PC-9 (cell line): Measurements from ENCODE around the gene DDX55. TPM values are rescaled to one million over a fixed set of nuclear protein-coding genes. Genes with fewer than 3 reads are reported as not detected.

Source experiments
- BruUV-seq: library from RNA; stranded (reverse); fragments of 400-500 nt; replicated peaks from 2 replicates; lab custom pipeline; 2021; lab: Mats Ljungman, UMichigan
- CTCF ChIA-PET: fragments of 300-600 bp; sonication (Branson Sonifier 250); formaldehyde crosslinking; loops from one replicate; lab custom pipeline; 2022; ENCODE audit warnings: antibody characterized with exemption; lab: Charles Lee
- POLR2A ChIA-PET: fragments of 300-600 bp; sonication (Branson Sonifier 250); formaldehyde crosslinking; loops from one replicate; lab custom pipeline; 2022; ENCODE audit warnings: antibody characterized with exemption; ENCODE audit not compliant: unreplicated experiment; lab: Charles Lee
- DNase-seq, 2 experiments: peaks; one replicate each; pipeline versions ENCODE4 v3.0.0 to v3.0.0-alpha.2; 2015 to 2022; ENCODE audit warnings: mixed read lengths in 1 of 2
- H2AFZ ChIP-seq: fragments of 200-600 bp; sonication (generic); 2 replicates; pipeline ENCODE4 v1.8.1; 2017; ENCODE audit warnings: antibody characterized with exemption
- H3F3A ChIP-seq: fragments of 200-600 bp; sonication (generic); 2 replicates; pipeline ENCODE4 v1.8.1; 2017; ENCODE audit warnings: antibody characterized with exemption, mild to moderate bottlenecking, low read depth; ENCODE audit not compliant: insufficient read depth
- H3K27ac ChIP-seq: fragments of 200-600 bp; sonication (generic); 2 replicates; pipeline ENCODE4 v1.6.1; 2016; ENCODE audit warnings: mixed run types
- H3K27me3 ChIP-seq: fragments of 200-600 bp; sonication (generic); 2 replicates; pipeline ENCODE4 v1.6.1; 2016; ENCODE audit warnings: low read depth, mixed run types; ENCODE audit not compliant: insufficient read depth
- H3K36me3 ChIP-seq: fragments of 200-600 bp; sonication (generic); 2 replicates; pipeline ENCODE4 v1.6.1; 2016; ENCODE audit warnings: low read depth, mixed run types
- H3K4me1 ChIP-seq: fragments of 200-600 bp; sonication (generic); replicated peaks from 2 replicates; pipeline ENCODE4 v1.6.1; 2016; ENCODE audit warnings: mixed run types; ENCODE audit not compliant: insufficient read depth
- H3K4me2 ChIP-seq: fragments of 200-600 bp; sonication (generic); 2 replicates; pipeline ENCODE4 v1.6.1; 2017; ENCODE audit warnings: mixed run types
- H3K4me3 ChIP-seq: fragments of 200-600 bp; sonication (generic); 2 replicates; pipeline ENCODE4 v1.6.1; 2016; ENCODE audit warnings: mixed run types
- H3K79me2 ChIP-seq: fragments of 200-600 bp; sonication (generic); 2 replicates; pipeline ENCODE4 v1.6.1; 2017; ENCODE audit warnings: low read depth, mixed run types
- H3K9me2 ChIP-seq: fragments of 200-600 bp; sonication (generic); 2 replicates; pipeline ENCODE4 v1.8.1; 2017; ENCODE audit warnings: mild to moderate bottlenecking; ENCODE audit not compliant: insufficient read depth
- H3K9me3 ChIP-seq: fragments of 200-600 bp; sonication (generic); 2 replicates; pipeline ENCODE4 v1.8.1; 2016; ENCODE audit warnings: low read depth; ENCODE audit not compliant: insufficient read depth
- H4K20me1 ChIP-seq: fragments of 200-600 bp; sonication (generic); 2 replicates; pipeline ENCODE4 v1.8.1; 2017; ENCODE audit not compliant: insufficient read depth
- EZH2 ChIP-seq: fragments of 200-600 bp; sonication (generic); IDR thresholded peaks from 2 replicates; pipeline ENCODE4 v1.8.0; 2017; ENCODE audit warnings: antibody characterized with exemption, low read depth
- intact Hi-C: fragments of 100-400 bp; cut with micrococcal nuclease; formaldehyde crosslinking; loops from one replicate; pipeline ENCODE4 v1.10.0; 2022; ENCODE audit not compliant: unreplicated experiment
- total RNA-seq: library from RNA; stranded (reverse); gene quantifications from 2 replicates; pipeline ENCODE4 v1.2.3, GENCODE V29; 2021
- TF ChIP-seq, protein P1 (sequence below): fragments of 200-600 bp; sonication (generic); conservative IDR thresholded peaks from 2 replicates; pipeline ENCODE4 v1.6.1; 2017; ENCODE audit warnings: mixed run types, antibody characterized with exemption, mild to moderate bottlenecking, moderate library complexity

Gene DDX55
- total RNA-seq, 1 experiment from 2014 or later: 17.5 TPM

GRCh38 chr12:123559468-123559867 lies 42.4 kb upstream of the DDX55 start:
- no peak for DNase-seq
- CTCF ChIA-PET: no interaction called here
- H3K9me3 ChIP-seq: no peaks in the 10 kb centered on the region
- no peak overlapping the region for H3K4me2 ChIP-seq
- TF ChIP-seq, protein P1, sequence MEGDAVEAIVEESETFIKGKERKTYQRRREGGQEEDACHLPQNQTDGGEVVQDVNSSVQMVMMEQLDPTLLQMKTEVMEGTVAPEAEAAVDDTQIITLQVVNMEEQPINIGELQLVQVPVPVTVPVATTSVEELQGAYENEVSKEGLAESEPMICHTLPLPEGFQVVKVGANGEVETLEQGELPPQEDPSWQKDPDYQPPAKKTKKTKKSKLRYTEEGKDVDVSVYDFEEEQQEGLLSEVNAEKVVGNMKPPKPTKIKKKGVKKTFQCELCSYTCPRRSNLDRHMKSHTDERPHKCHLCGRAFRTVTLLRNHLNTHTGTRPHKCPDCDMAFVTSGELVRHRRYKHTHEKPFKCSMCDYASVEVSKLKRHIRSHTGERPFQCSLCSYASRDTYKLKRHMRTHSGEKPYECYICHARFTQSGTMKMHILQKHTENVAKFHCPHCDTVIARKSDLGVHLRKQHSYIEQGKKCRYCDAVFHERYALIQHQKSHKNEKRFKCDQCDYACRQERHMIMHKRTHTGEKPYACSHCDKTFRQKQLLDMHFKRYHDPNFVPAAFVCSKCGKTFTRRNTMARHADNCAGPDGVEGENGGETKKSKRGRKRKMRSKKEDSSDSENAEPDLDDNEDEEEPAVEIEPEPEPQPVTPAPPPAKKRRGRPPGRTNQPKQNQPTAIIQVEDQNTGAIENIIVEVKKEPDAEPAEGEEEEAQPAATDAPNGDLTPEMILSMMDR: no peak
- no peak for TF ChIP-seq EZH2
- no peaks in the 10 kb centered on the region for H4K20me1 ChIP-seq
- POLR2A ChIA-PET: no interaction called here
- no peak overlapping the region for H3K4me3 ChIP-seq
- H3K27ac ChIP-seq: no peak overlapping the region
- H2AFZ ChIP-seq: no peak overlapping the region
- H3K9me2 ChIP-seq: no peaks in the 10 kb centered on the region
- BruUV-seq: no TSS peak
- no peaks in the 10 kb centered on the region for H3K27me3 ChIP-seq
- intact Hi-C loops: no loop called here
- H3K79me2 ChIP-seq: no peaks in the 10 kb centered on the region
- no peaks in the 10 kb centered on the region for H3F3A ChIP-seq
- no peaks in the 10 kb centered on the region for H3K36me3 ChIP-seq
- H3K4me1 ChIP-seq: no peaks in the 10 kb centered on the region

DNA sequence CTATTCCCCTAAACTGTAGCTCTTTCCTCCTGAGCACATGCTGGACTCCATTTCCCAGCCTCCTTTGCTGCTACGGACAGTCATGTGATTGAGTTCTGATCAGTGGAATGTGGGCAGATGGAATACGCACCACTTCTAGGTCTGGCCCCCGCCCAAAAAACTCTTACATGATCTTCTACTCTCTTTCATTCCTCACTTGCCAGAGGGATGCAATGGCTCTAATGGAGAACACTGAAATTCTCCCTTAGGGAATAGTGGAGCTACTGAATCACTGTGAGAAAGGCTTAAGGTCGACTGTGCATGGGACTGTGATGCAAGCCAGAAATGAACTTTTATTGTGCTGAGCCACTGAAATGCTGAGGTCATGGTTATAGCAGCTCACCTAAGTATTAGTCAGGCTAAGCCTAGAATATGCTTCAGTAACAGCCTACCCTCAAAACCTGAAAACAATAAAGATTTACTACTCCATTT lies 30.5 kb upstream of the DDX55 start:
- Histone ChIP-seq H3K27me3 (no peaks in the 10 kb centered on the region), H3F3A (no peaks in the 10 kb centered on the region; the same call in 1 of the 2 replicates), H4K20me1 (no peaks in the 10 kb centered on the region), H3K9me2 (no peaks in the 10 kb centered on the region), H3K27ac (no peak overlapping the region), H3K79me2 (no peaks in the 10 kb centered on the region), H2AFZ (no peak overlapping the region), H3K9me3 (no peaks in the 10 kb centered on the region), H3K4me2 (peak overlapping the region; percentile 39), H3K4me1 (no peaks in the 10 kb centered on the region), H3K36me3 (no peaks in the 10 kb centered on the region), H3K4me3 (no peak overlapping the region)
- TF ChIP-seq EZH2: no peak
- no peak for DNase-seq
- BruUV-seq: no TSS peak
- ChIA-PET POLR2A (interaction anchor here (0.6 kb wide), 1 partner anchor 1248 kb away, joined by 5 read pairs; no protein-coding TSS in a partner anchor), CTCF (no interaction called here)
- intact Hi-C loops: no loop called here

DNA sequence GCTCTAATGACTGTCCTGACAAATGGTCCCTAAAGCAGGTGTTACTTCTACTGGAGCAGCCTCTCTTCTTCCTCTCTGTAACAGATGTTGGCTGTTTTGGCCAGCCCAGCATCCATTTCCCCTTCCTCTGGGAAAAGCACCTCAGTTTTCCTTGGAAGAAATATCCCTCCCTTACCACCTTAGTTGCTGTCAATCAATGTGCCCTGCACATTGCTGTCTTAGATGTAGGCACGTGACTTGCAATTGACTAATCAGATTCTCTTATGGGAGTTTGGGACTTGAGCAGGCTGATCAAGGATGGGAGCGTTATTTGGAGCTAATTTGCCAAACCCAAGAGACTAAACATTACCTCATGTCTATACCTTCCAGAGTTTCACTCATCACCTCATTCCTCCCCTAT lies 29.5 kb upstream of the DDX55 start:
- ChIA-PET CTCF (no interaction called here), POLR2A (no interaction called here)
- Histone ChIP-seq H3K4me3 (no peak overlapping the region), H3K27me3 (no peaks in the 10 kb centered on the region), H3F3A (no peaks in the 10 kb centered on the region; the same call in 1 of the 2 replicates), H3K79me2 (no peaks in the 10 kb centered on the region), H4K20me1 (no peaks in the 10 kb centered on the region), H2AFZ (no peak overlapping the region), H3K4me1 (no peaks in the 10 kb centered on the region), H3K9me3 (no peaks in the 10 kb centered on the region), H3K9me2 (no peaks in the 10 kb centered on the region), H3K27ac (no peak overlapping the region), H3K4me2 (no peak overlapping the region), H3K36me3 (no peaks in the 10 kb centered on the region)
- DNase-seq: no peak
- intact Hi-C loops: no loop called here
- BruUV-seq: no TSS peak
- TF ChIP-seq, protein P1: no peak
- TF ChIP-seq EZH2: no peak

DNA sequence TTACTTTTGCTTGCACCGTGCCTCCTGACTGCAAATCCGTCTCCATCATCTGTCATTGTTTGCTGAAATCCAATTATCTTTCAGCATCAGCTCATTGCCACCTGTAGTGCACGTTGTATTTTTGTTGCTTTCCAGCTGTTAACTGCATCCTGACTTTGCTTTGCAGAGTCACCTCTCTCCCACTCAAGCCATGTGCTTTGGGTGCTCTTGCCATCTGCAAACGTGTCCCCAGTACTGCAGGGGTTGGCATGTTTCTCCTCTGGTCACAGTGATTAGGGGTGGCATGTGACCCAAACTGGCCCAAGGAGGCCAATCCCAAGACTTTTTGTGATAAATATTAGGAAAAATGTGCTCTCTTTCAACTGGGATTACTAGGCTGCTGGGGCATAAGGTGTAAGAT lies 28.0 kb upstream of the DDX55 start:
- no peaks in the 10 kb centered on the region for H3K9me2 ChIP-seq
- no peaks in the 10 kb centered on the region for H3K27me3 ChIP-seq
- no peak overlapping the region for H3K27ac ChIP-seq
- POLR2A ChIA-PET: no interaction called here
- CTCF ChIA-PET: no interaction called here
- TF ChIP-seq, protein P1: no peak
- no peak for TF ChIP-seq EZH2
- no peaks in the 10 kb centered on the region for H3K9me3 ChIP-seq
- H4K20me1 ChIP-seq: no peaks in the 10 kb centered on the region
- BruUV-seq: no TSS peak
- H2AFZ ChIP-seq: no peak overlapping the region
- H3K36me3 ChIP-seq: no peaks in the 10 kb centered on the region
- H3K79me2 ChIP-seq: no peaks in the 10 kb centered on the region
- DNase-seq: no peak
- no peaks in the 10 kb centered on the region for H3K4me1 ChIP-seq
- no peak overlapping the region for H3K4me3 ChIP-seq
- intact Hi-C loops: no loop called here
- no peak overlapping the region for H3K4me2 ChIP-seq
- no peaks in the 10 kb centered on the region; the same call in 1 of the 2 replicates for H3F3A ChIP-seq
